NCI-H2196 treated with DMSO at 0.1 percent for 48 hours (cell line): ENCODE measurements around the gene UNC13B.
"Not testable (repeated sequence)": the region's sequence is repeated elsewhere in the genome, so short reads cannot be mapped to it uniquely, and the experiment has no call there.

ENCODE experiments used
- DNase-seq: peaks from one replicate; lab custom pipeline; 2025; ENCODE audit not compliant: unreplicated experiment; lab: John Stamatoyannopoulos, UW

The UNC13B gene

GRCh38 chr9:35162605-35163315 is 951 bp downstream of the UNC13B start:
- DNase-seq = no peak

DNA sequence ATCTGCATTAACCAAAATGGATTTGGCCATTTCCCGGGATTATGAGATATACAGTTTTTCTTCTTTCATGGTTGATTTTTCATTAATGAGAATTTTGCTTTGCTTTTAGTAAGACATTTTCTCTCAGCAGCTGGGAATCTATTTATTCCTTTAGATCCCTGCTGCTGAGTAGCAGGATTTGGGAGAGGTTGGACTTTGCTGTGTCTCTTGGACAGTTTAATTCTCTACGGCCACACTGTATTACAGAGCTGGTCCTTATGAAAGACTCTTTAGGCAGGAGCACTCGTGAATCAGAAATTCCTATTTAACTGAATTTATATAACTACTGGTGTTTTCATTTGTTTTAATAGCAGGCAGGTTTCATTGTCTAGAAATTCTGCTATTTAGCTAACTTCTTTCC is 1.6 kb downstream of the UNC13B start:
- DNase-seq = no peak

DNA sequence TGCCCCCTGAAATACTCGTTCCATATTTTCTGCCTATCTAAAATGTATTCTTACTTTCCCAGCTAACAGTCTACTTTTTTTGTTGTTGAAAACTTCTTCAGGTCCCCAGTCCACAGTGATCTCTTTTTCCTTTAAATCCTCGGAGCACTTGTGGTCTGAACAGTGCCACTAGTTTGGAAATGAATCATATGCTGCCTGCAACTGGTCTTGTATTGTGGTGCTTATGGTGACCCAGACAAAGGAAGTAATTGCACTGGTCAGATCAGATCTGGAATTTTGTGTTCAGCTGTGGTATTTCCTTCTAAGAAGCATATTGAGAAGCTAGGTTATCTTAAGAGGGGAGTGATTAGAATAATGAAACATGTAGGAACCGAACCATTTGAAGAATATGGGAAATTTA is 2.9 kb downstream of the UNC13B start:
- DNase-seq = no peak

- DNase-seq = not testable (repeated sequence)
These were observed 5.6 kb downstream of the UNC13B start for GRCh38 chr9:35167429-35167828.

DNA sequence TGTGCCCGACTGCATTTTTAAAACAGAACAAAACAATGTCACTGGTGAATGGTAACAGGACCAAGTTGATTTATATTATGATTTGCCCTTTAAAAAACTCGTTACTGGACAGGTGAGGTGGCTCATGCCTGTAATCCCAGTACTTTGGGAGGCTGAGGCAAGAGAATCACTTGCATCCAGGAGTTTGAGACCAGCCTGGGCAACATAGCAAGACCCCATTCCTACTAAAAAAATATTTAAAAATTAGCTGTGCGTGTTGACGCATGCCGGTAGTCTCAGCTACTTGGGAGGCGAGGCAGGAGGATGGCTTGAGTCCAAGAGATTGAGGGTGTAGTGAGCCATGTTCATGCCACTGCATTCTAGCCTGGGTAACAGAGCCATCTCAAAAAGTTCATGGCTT is 7.2 kb downstream of the UNC13B start:
- no peak for DNase-seq

DNA sequence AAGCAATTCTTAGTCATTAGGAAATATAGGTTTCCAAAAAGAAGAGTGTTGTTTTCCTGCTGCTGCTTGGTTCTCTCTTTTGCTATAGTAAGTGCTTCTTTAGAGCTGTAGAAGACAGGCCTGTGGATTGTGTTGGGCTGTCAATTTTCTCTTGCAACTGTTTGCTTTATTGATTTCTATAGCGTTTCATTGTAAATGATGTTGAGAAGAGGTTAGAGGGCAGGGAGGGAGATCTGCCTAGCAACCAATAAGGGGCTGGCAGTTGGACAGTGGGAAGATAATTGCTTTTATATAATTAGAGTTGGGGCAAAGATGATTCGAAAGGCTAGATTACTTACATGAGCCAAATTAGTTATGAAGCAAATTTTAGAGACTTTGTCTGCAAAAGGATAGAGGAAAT is 11.1 kb downstream of the UNC13B start:
- DNase-seq = no peak

- no peak for DNase-seq
These were observed 15.7 kb downstream of the UNC13B start for GRCh38 chr9:35177520-35177919.

GRCh38 chr9:35179347-35180280 is 17.8 kb downstream of the UNC13B start:
- no peak for DNase-seq

DNA sequence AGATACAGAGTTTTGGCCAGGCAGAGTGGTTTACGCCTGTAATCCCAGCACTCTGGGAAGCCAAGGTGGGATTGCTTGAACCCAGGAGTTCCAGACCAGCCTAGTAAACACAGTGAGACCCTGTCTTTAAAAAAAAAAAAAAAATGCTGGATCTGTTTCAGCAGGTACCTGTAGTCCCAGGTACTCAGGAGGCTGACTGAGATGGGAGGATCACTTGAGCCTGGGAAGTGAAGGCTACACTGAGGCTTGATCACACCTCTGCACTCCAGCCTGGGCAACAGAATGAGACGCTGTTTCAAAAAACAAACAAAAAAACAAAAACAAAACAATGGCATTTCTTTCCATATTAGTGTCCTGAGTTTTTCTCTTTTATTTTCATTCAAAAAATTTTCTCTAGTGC is 19.0 kb downstream of the UNC13B start:
- DNase-seq = no peak

GRCh38 chr9:35182401-35182800 is 20.6 kb downstream of the UNC13B start:
- DNase-seq = not testable (repeated sequence)

- DNase-seq = not testable (repeated sequence)
These were observed 21.4 kb downstream of the UNC13B start for GRCh38 chr9:35182996-35183754.

- DNase-seq = not testable (repeated sequence)
These were observed 22.1 kb downstream of the UNC13B start for GRCh38 chr9:35183755-35184480.

DNA sequence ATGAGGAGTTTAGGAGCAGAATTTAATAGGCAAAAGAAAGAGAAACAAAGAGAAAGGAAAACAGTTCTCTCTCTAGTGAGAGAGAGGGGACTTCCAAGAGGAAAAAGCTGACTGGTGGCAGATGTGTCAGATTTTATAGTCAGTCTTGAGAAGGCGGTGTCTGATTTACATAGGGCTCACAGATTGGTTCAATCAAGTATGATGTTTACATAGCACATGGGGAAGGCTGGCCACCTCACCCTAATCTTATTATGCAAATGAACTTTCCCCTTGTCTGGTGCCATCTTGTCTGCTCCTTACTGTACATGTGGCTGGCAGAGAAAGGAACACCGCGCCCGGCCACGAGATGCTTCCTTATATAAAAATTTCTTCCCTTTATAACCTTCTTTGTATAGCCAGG is 24.7 kb downstream of the UNC13B start:
- no peak for DNase-seq

DNA sequence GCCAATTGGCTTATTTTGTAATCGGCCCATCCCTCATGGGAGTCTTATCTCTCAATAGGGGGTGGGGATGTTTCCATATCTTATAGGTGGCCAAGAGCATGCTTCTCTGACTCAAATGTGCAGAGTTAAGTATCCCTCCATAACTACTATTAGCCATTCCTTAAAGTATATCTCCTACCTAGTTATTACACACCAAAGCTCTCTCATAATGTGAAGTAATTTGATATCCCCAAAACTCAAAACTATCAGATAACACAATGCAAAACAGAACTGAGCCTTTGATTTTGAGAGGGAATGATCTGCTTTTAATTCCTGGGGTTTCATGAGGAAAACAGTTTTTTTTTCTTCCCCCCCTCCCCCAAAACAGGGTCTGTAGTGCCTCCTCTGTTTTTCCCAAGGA is 28.4 kb downstream of the UNC13B start:
- no peak for DNase-seq

- no peak for DNase-seq
These were observed 29.3 kb downstream of the UNC13B start for GRCh38 chr9:35191105-35191504.

DNA sequence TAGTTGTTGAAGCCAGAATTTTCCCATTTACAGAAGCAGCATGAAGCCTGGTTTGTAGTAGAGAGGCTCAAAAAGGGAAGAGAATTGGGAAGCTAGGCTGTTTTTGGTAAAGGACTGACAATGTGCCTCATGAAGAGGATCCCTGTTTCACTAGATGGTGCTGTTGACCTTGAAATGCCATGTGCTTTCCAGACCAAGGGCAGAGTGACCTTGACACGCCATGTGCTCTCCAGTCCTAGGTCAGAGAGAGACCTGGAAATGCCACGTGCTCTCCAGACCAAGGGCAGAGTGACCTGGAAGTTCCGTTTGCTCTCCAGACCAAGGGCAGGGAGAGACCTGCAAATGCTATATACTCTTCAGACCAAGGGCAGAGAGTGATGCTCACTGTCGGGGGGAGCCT is 32.0 kb downstream of the UNC13B start:
- DNase-seq = no peak

- DNase-seq = no peak
These were observed 33.9 kb downstream of the UNC13B start for GRCh38 chr9:35195683-35196082.

- DNase-seq = no peak
These were observed 36.4 kb downstream of the UNC13B start for GRCh38 chr9:35198191-35198590.

GRCh38 chr9:35203528-35203927 is 41.7 kb downstream of the UNC13B start:
- DNase-seq = no peak

DNA sequence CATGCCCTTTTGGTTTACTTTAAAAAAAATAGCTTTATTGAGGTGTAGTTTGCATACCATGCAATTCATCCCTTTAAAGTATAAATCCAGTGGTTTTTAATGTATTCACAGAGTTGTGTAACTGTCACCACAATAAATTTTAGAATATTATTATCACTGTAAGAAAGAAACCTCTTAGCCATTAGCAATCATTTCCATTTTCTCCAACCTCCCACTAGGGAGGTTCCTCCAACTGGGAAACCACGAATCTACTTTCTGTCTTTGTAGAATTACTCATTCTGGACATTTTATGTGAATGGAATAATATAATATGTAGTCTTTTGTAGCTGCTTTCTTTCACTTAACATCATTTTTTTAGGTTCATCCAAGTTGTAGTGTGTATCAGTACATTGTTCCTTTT is 43.5 kb downstream of the UNC13B start:
- DNase-seq = no peak

DNA sequence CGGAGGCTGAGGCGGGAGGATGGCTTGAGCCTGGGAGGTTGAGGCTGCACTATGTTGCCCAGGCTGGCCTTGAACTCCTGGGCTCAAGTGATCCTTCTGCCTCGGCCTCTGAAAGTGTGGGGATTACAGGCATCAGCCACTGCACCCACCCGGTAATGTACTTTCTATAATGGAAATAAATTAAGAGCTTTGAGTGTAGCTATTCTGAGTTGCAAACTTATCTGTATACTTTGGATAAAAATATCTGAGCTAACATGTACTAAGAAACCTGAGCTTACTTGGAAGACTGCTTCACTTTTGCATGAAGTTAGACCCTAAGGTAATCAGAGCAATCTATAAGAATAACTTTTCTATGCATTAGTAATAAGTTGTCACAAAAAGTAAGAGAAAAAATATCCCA is 50.0 kb downstream of the UNC13B start:
- DNase-seq = no peak
